Measurements from ENCODE around the gene ZFAND2A. TPM values are rescaled to one million over a fixed set of nuclear protein-coding genes. Genes with fewer than 3 reads are reported as not detected.

The ZFAND2A gene
- total and polyA plus RNA-seq, 2 experiments from 2014 or later, result 15.3 to 29.2 TPM

DNA sequence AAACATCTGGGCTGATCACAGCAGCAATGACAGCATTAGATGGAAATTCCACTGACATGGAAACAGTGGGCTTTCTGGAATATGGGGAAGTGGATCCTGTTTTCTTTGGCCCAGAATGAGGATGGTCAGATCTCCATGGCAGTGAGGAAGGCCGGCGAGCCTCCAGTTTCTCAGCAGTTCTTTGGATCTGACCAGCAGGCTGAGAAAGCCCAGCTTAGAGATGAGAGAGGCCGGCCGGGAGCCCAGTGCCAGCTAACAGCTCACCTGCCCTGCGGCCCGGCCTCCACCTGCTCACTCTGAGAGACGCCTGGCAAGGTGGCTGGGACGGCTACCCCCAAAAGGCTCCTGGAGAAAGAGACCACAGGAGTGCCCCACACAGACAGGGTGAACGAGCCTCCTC, 47.9 kb downstream of the ZFAND2A start:
- Mint-ChIP-seq H3K4me1 (no peaks in the 10 kb centered on the region; the same call in 2 of the 3 replicates), H3K4me3 (no peak overlapping the region), H3K9me3 (no peaks in the 10 kb centered on the region), H3K27me3 (ENCODE audit: insufficient read depth, low read depth, poor library complexity) (peaks cover 8% of the 10 kb centered on the region), H3K36me3 (ENCODE audit: low read depth) (peaks cover 5% of the 10 kb centered on the region), H3K27ac (no peak overlapping the region)
- Histone ChIP-seq H3K4me3 (no peak overlapping the region), H3K4me2 (no peak overlapping the region), H3K9me2 (ENCODE audit: insufficient read depth) (no peaks in the 10 kb centered on the region), H3K27me3 (ENCODE audit: insufficient read depth) (no peaks in the 10 kb centered on the region), H3F3A (replicated peaks; ENCODE audit: low read depth) (no peaks in the 10 kb centered on the region), H3K79me2 (replicated peaks; ENCODE audit: insufficient read depth) (peaks cover 48% of the 10 kb centered on the region), H3K36me3 (ENCODE audit: insufficient read depth) (no peaks in the 10 kb centered on the region), H3K27ac (ENCODE audit: low read depth) (no peak overlapping the region), H2AFZ (no peak overlapping the region), H3K4me1 (ENCODE audit: insufficient read depth) (no peaks in the 10 kb centered on the region), H4K20me1 (replicated peaks; ENCODE audit: insufficient read depth) (peaks cover 7% of the 10 kb centered on the region; the same call in 1 of the 2 replicates)
- no peak for DNase-seq (ENCODE audit: low spot score)
- no peak for ATAC-seq
- TF ChIP-seq STAT1 (IDR thresholded peaks at IDR 0.05; ENCODE audit: unreplicated experiment), result no peak
- TF ChIP-seq ZNF331 (CRISPR knock-in tag; IDR thresholded peaks at IDR 0.05; ENCODE audit: low read depth), result no peak
- TF ChIP-seq JUNB (IDR thresholded peaks at IDR 0.05; ENCODE audit: unreplicated experiment), result no peak
- no peak for TF ChIP-seq CREB1 (CRISPR knock-in tag; IDR thresholded peaks at IDR 0.05; ENCODE audit: low read depth)
- TF ChIP-seq, protein P1, sequence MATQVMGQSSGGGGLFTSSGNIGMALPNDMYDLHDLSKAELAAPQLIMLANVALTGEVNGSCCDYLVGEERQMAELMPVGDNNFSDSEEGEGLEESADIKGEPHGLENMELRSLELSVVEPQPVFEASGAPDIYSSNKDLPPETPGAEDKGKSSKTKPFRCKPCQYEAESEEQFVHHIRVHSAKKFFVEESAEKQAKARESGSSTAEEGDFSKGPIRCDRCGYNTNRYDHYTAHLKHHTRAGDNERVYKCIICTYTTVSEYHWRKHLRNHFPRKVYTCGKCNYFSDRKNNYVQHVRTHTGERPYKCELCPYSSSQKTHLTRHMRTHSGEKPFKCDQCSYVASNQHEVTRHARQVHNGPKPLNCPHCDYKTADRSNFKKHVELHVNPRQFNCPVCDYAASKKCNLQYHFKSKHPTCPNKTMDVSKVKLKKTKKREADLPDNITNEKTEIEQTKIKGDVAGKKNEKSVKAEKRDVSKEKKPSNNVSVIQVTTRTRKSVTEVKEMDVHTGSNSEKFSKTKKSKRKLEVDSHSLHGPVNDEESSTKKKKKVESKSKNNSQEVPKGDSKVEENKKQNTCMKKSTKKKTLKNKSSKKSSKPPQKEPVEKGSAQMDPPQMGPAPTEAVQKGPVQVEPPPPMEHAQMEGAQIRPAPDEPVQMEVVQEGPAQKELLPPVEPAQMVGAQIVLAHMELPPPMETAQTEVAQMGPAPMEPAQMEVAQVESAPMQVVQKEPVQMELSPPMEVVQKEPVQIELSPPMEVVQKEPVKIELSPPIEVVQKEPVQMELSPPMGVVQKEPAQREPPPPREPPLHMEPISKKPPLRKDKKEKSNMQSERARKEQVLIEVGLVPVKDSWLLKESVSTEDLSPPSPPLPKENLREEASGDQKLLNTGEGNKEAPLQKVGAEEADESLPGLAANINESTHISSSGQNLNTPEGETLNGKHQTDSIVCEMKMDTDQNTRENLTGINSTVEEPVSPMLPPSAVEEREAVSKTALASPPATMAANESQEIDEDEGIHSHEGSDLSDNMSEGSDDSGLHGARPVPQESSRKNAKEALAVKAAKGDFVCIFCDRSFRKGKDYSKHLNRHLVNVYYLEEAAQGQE (IDR thresholded peaks at IDR 0.05; ENCODE audit: unreplicated experiment), result no peak
- TF ChIP-seq, protein P2, sequence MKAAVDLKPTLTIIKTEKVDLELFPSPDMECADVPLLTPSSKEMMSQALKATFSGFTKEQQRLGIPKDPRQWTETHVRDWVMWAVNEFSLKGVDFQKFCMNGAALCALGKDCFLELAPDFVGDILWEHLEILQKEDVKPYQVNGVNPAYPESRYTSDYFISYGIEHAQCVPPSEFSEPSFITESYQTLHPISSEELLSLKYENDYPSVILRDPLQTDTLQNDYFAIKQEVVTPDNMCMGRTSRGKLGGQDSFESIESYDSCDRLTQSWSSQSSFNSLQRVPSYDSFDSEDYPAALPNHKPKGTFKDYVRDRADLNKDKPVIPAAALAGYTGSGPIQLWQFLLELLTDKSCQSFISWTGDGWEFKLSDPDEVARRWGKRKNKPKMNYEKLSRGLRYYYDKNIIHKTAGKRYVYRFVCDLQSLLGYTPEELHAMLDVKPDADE (IDR thresholded peaks at IDR 0.05), result no peak
- no peak for TF ChIP-seq EZH2 (IDR thresholded peaks at IDR 0.05; ENCODE audit: low read depth, unreplicated experiment)
- TF ChIP-seq POLR2AphosphoS5 (IDR thresholded peaks at IDR 0.05; ENCODE audit: low read depth), result no peak
- TF ChIP-seq, protein P3, sequence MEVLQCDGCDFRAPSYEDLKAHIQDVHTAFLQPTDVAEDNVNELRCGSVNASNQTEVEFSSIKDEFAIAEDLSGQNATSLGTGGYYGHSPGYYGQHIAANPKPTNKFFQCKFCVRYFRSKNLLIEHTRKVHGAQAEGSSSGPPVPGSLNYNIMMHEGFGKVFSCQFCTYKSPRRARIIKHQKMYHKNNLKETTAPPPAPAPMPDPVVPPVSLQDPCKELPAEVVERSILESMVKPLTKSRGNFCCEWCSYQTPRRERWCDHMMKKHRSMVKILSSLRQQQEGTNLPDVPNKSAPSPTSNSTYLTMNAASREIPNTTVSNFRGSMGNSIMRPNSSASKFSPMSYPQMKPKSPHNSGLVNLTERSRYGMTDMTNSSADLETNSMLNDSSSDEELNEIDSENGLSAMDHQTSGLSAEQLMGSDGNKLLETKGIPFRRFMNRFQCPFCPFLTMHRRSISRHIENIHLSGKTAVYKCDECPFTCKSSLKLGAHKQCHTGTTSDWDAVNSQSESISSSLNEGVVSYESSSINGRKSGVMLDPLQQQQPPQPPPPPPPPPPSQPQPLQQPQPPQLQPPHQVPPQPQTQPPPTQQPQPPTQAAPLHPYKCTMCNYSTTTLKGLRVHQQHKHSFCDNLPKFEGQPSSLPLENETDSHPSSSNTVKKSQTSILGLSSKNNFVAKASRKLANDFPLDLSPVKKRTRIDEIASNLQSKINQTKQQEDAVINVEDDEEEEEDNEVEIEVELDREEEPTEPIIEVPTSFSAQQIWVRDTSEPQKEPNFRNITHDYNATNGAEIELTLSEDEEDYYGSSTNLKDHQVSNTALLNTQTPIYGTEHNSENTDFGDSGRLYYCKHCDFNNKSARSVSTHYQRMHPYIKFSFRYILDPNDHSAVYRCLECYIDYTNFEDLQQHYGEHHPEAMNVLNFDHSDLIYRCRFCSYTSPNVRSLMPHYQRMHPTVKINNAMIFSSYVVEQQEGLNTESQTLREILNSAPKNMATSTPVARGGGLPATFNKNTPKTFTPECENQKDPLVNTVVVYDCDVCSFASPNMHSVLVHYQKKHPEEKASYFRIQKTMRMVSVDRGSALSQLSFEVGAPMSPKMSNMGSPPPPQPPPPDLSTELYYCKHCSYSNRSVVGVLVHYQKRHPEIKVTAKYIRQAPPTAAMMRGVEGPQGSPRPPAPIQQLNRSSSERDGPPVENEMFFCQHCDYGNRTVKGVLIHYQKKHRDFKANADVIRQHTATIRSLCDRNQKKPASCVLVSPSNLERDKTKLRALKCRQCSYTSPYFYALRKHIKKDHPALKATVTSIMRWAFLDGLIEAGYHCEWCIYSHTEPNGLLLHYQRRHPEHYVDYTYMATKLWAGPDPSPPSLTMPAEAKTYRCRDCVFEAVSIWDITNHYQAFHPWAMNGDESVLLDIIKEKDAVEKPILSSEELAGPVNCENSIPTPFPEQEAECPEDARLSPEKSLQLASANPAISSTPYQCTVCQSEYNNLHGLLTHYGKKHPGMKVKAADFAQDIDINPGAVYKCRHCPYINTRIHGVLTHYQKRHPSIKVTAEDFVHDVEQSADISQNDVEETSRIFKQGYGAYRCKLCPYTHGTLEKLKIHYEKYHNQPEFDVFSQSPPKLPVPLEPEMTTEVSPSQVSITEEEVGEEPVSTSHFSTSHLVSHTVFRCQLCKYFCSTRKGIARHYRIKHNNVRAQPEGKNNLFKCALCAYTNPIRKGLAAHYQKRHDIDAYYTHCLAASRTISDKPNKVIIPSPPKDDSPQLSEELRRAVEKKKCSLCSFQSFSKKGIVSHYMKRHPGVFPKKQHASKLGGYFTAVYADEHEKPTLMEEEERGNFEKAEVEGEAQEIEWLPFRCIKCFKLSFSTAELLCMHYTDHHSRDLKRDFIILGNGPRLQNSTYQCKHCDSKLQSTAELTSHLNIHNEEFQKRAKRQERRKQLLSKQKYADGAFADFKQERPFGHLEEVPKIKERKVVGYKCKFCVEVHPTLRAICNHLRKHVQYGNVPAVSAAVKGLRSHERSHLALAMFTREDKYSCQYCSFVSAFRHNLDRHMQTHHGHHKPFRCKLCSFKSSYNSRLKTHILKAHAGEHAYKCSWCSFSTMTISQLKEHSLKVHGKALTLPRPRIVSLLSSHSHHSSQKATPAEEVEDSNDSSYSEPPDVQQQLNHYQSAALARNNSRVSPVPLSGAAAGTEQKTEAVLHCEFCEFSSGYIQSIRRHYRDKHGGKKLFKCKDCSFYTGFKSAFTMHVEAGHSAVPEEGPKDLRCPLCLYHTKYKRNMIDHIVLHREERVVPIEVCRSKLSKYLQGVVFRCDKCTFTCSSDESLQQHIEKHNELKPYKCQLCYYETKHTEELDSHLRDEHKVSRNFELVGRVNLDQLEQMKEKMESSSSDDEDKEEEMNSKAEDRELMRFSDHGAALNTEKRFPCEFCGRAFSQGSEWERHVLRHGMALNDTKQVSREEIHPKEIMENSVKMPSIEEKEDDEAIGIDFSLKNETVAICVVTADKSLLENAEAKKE (CRISPR knock-in tag; IDR thresholded peaks at IDR 0.05), result no peak
- TF ChIP-seq, protein P4, sequence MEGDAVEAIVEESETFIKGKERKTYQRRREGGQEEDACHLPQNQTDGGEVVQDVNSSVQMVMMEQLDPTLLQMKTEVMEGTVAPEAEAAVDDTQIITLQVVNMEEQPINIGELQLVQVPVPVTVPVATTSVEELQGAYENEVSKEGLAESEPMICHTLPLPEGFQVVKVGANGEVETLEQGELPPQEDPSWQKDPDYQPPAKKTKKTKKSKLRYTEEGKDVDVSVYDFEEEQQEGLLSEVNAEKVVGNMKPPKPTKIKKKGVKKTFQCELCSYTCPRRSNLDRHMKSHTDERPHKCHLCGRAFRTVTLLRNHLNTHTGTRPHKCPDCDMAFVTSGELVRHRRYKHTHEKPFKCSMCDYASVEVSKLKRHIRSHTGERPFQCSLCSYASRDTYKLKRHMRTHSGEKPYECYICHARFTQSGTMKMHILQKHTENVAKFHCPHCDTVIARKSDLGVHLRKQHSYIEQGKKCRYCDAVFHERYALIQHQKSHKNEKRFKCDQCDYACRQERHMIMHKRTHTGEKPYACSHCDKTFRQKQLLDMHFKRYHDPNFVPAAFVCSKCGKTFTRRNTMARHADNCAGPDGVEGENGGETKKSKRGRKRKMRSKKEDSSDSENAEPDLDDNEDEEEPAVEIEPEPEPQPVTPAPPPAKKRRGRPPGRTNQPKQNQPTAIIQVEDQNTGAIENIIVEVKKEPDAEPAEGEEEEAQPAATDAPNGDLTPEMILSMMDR (conservative IDR thresholded peaks at IDR 0.05; ENCODE audit: low read depth in 2 of 2), result no peak
- no peak for TF ChIP-seq ZNF114 (CRISPR knock-in tag; IDR thresholded peaks at IDR 0.05)
- no peak for TF ChIP-seq EZH2phosphoT487 (IDR thresholded peaks at IDR 0.05; ENCODE audit: unreplicated experiment)

Data from GM23338 (cell line).